C4-2B (cell line): ENCODE results near the gene CARD14.

ENCODE experiments used
- ZFX ChIP-seq: fragments of 450-650 bp; IDR thresholded peaks from 2 replicates; pipeline ENCODE4 v1.6.1; 2017
- TF ChIP-seq, protein P1 (sequence below): fragments of 450-650 bp; conservative IDR thresholded peaks from 2 replicates; pipeline ENCODE4 v1.5.1; 2017; ENCODE audit warnings: mild to moderate bottlenecking

DNA sequence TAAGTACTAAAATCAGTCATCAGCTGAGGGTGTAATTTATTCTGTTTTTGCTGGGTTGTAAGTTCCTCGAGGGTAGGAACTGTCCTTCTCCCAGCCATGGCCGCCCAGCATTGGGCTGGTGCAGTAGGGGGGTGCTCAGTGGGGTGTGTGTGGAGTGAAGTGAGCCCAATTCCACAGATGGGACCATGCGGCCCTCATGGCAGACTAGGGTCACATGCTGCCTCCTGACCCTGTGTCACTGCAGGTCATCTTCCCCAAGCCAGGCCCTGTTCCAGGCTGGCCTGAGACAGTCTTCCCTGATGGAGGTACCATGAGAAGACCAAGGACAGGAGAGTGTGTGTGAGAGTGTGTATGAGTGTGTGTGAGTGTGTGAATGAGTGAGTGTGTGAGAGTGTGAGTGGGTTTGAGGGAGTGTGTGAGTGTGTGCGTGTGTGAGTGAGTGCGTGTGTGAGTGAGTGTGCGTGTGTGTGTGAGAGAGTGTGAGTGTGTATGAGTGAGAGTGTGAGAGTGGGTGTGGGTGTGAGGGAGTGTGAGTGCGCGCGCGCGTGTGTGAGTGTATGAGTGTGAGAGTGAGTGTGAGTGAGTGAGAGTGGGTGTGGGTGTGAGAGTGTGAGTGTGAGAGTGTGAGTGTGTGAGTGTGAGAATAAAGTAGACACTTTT lies 54.1 kb downstream of the CARD14 start:
- TF ChIP-seq, protein P1, sequence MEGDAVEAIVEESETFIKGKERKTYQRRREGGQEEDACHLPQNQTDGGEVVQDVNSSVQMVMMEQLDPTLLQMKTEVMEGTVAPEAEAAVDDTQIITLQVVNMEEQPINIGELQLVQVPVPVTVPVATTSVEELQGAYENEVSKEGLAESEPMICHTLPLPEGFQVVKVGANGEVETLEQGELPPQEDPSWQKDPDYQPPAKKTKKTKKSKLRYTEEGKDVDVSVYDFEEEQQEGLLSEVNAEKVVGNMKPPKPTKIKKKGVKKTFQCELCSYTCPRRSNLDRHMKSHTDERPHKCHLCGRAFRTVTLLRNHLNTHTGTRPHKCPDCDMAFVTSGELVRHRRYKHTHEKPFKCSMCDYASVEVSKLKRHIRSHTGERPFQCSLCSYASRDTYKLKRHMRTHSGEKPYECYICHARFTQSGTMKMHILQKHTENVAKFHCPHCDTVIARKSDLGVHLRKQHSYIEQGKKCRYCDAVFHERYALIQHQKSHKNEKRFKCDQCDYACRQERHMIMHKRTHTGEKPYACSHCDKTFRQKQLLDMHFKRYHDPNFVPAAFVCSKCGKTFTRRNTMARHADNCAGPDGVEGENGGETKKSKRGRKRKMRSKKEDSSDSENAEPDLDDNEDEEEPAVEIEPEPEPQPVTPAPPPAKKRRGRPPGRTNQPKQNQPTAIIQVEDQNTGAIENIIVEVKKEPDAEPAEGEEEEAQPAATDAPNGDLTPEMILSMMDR = no peak
- no peak for TF ChIP-seq ZFX
